Heart left ventricle (tissue), 13 donors: ENCODE data around the gene GTF3C1.

Experiments
- CTCF ChIP-seq, 12 donors: fragments of 200-600 bp; sonication (generic) in 4 of 12; IDR thresholded peaks; one replicate each; pipeline versions ENCODE4 v1.5.0 to v1.8.0; 2018 to 2022; ENCODE audit warnings: antibody characterized with exemption in 12 of 12, mild to moderate bottlenecking in 5 of 12
- POLR2A ChIP-seq, 2 donors: fragments of 450-650 bp; IDR thresholded peaks; one replicate each; pipeline ENCODE4 v1.6.1; 2017; ENCODE audit warnings: antibody characterized with exemption in 2 of 2, mild to moderate bottlenecking in 2 of 2, moderate library complexity in 2 of 2
- donor health status: ischemic (EF 13 %, LVEDD 7.1; RV severe dilation, severe dysfunction).
- donor health status: DM: no; HTN: yes; CAD: no.
- donor health status: DM: no; HTN: no; CAD: no.
- donor health status: ischemic (EF 25% LVEDD 6.9; RV normal size, moderate dysfunction).
- donor health status: ischemic (EF 25% LVEDD 5.7; RV mildly dilated, moderate dysfunction).
- donor health status: ischemic (EF 35%, LVEDD 5.7; RV mildly dilated, moderate dysfunction).
- donor health status: nonischemic (EF 11% LVEDD 7.7; RV severe dilation, severe dysfunction).
- donor health status: DM: yes; HTN: yes; CAD: no.
- donor health status: PGD.
- donor health status: ischemic (EF 29% LVEDD 5.4; RV normal size, mild dysfunction).
- donor health status: nonischemic (EF 23%, LVEDD 6.1; RV moderate dilation, normal function).

- TF ChIP-seq CTCF (IDR thresholded peaks at IDR 0.05) (no peak), POLR2A (IDR thresholded peaks at IDR 0.05) (no peak)
Observed at GRCh38 chr16:27528294-27528693, 21.4 kb downstream of the GTF3C1 start.
